ENCODE measurements around the gene KLHL29. TPM values are rescaled to one million over a fixed set of nuclear protein-coding genes. Genes with fewer than 3 reads are reported as not detected.

KLHL29 gene
- total and polyA plus RNA-seq, 2 experiments from 2014 or later = 1.5 to 6.5 TPM

DNA sequence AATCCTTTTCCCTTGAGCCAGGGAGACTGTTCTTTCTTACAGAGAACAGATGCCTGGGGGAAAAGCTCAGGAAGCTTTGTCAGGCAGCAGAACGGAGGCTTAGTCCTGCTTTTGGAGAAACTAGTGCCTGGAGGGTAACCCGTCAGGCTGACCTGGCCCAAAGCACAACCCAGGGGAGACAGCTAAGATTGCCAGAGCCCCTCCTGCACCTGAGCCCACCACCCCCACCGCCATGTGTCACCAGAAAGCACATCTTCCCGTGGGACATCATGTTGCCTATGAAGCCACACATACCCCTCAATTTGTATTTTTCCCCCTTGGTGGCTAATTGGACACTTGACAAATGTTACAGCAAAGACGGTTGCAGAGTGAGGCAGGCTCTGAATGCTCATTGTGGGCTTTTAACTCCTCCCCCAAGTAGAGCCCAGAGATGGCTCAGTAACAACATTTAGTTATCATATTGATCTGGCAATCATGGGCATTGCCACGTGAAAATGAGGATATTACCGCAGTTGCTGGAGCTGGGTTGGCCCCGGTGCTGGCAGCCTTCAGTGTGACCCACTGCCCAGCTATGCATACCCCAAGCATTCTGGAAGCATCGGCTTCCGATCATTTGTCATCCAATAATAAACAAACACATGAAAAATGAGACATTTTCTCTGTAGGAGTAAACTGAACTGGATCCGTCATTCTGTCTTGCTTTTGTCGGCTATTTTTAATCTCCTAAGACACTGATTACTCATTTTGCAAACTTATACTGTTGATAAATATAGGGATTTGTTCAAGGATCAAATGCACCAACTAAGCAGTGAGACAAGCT, 312.5 kb downstream of the KLHL29 start:
- Histone ChIP-seq H3K4me1 (ENCODE audit: insufficient read depth) (no peaks in the 10 kb centered on the region), H3K9me2 (ENCODE audit: insufficient read depth) (peaks cover 3% of the 10 kb centered on the region; the same call in 1 of the 2 replicates), H3F3A (replicated peaks; ENCODE audit: low read depth) (no peaks in the 10 kb centered on the region), H3K27me3 (ENCODE audit: insufficient read depth) (no peaks in the 10 kb centered on the region), H3K4me3 (no peak overlapping the region), H2AFZ (no peak overlapping the region), H3K79me2 (replicated peaks; ENCODE audit: insufficient read depth) (no peaks in the 10 kb centered on the region), H4K20me1 (replicated peaks; ENCODE audit: insufficient read depth) (no peaks in the 10 kb centered on the region), H3K4me2 (no peak overlapping the region), H3K36me3 (ENCODE audit: insufficient read depth) (no peaks in the 10 kb centered on the region), H3K27ac (ENCODE audit: low read depth) (no peak overlapping the region)
- DNase-seq (ENCODE audit: low spot score) (no peak), ATAC-seq (no peak)
- no peak overlapping the region for H3K27ac Mint-ChIP-seq
- peaks cover 17% of the 10 kb centered on the region for H3K4me1 Mint-ChIP-seq
- no peak for TF ChIP-seq NANOG (IDR thresholded peaks at IDR 0.05; ENCODE audit: borderline replicate concordance)
- TF ChIP-seq, protein P1, sequence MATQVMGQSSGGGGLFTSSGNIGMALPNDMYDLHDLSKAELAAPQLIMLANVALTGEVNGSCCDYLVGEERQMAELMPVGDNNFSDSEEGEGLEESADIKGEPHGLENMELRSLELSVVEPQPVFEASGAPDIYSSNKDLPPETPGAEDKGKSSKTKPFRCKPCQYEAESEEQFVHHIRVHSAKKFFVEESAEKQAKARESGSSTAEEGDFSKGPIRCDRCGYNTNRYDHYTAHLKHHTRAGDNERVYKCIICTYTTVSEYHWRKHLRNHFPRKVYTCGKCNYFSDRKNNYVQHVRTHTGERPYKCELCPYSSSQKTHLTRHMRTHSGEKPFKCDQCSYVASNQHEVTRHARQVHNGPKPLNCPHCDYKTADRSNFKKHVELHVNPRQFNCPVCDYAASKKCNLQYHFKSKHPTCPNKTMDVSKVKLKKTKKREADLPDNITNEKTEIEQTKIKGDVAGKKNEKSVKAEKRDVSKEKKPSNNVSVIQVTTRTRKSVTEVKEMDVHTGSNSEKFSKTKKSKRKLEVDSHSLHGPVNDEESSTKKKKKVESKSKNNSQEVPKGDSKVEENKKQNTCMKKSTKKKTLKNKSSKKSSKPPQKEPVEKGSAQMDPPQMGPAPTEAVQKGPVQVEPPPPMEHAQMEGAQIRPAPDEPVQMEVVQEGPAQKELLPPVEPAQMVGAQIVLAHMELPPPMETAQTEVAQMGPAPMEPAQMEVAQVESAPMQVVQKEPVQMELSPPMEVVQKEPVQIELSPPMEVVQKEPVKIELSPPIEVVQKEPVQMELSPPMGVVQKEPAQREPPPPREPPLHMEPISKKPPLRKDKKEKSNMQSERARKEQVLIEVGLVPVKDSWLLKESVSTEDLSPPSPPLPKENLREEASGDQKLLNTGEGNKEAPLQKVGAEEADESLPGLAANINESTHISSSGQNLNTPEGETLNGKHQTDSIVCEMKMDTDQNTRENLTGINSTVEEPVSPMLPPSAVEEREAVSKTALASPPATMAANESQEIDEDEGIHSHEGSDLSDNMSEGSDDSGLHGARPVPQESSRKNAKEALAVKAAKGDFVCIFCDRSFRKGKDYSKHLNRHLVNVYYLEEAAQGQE (IDR thresholded peaks at IDR 0.05; ENCODE audit: unreplicated experiment) = no peak
- TF ChIP-seq STAT1 (IDR thresholded peaks at IDR 0.05; ENCODE audit: unreplicated experiment) = no peak
- no peak for TF ChIP-seq EZH2 (IDR thresholded peaks at IDR 0.05; ENCODE audit: low read depth, unreplicated experiment)
- TF ChIP-seq, protein P2, sequence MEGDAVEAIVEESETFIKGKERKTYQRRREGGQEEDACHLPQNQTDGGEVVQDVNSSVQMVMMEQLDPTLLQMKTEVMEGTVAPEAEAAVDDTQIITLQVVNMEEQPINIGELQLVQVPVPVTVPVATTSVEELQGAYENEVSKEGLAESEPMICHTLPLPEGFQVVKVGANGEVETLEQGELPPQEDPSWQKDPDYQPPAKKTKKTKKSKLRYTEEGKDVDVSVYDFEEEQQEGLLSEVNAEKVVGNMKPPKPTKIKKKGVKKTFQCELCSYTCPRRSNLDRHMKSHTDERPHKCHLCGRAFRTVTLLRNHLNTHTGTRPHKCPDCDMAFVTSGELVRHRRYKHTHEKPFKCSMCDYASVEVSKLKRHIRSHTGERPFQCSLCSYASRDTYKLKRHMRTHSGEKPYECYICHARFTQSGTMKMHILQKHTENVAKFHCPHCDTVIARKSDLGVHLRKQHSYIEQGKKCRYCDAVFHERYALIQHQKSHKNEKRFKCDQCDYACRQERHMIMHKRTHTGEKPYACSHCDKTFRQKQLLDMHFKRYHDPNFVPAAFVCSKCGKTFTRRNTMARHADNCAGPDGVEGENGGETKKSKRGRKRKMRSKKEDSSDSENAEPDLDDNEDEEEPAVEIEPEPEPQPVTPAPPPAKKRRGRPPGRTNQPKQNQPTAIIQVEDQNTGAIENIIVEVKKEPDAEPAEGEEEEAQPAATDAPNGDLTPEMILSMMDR (conservative IDR thresholded peaks at IDR 0.05; ENCODE audit: low read depth in 2 of 2) = no peak
- TF ChIP-seq, protein P3, sequence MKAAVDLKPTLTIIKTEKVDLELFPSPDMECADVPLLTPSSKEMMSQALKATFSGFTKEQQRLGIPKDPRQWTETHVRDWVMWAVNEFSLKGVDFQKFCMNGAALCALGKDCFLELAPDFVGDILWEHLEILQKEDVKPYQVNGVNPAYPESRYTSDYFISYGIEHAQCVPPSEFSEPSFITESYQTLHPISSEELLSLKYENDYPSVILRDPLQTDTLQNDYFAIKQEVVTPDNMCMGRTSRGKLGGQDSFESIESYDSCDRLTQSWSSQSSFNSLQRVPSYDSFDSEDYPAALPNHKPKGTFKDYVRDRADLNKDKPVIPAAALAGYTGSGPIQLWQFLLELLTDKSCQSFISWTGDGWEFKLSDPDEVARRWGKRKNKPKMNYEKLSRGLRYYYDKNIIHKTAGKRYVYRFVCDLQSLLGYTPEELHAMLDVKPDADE (IDR thresholded peaks at IDR 0.05) = no peak
- no peak for TF ChIP-seq CREB1 (CRISPR knock-in tag; IDR thresholded peaks at IDR 0.05; ENCODE audit: low read depth)
- TF ChIP-seq EZH2phosphoT487 (IDR thresholded peaks at IDR 0.05; ENCODE audit: unreplicated experiment) = no peak
- no peak for TF ChIP-seq POLR2AphosphoS5 (IDR thresholded peaks at IDR 0.05; ENCODE audit: low read depth)
- no peak for TF ChIP-seq ZNF114 (CRISPR knock-in tag; IDR thresholded peaks at IDR 0.05)
- no peak for TF ChIP-seq ZNF331 (CRISPR knock-in tag; IDR thresholded peaks at IDR 0.05; ENCODE audit: low read depth)
- TF ChIP-seq, protein P4, sequence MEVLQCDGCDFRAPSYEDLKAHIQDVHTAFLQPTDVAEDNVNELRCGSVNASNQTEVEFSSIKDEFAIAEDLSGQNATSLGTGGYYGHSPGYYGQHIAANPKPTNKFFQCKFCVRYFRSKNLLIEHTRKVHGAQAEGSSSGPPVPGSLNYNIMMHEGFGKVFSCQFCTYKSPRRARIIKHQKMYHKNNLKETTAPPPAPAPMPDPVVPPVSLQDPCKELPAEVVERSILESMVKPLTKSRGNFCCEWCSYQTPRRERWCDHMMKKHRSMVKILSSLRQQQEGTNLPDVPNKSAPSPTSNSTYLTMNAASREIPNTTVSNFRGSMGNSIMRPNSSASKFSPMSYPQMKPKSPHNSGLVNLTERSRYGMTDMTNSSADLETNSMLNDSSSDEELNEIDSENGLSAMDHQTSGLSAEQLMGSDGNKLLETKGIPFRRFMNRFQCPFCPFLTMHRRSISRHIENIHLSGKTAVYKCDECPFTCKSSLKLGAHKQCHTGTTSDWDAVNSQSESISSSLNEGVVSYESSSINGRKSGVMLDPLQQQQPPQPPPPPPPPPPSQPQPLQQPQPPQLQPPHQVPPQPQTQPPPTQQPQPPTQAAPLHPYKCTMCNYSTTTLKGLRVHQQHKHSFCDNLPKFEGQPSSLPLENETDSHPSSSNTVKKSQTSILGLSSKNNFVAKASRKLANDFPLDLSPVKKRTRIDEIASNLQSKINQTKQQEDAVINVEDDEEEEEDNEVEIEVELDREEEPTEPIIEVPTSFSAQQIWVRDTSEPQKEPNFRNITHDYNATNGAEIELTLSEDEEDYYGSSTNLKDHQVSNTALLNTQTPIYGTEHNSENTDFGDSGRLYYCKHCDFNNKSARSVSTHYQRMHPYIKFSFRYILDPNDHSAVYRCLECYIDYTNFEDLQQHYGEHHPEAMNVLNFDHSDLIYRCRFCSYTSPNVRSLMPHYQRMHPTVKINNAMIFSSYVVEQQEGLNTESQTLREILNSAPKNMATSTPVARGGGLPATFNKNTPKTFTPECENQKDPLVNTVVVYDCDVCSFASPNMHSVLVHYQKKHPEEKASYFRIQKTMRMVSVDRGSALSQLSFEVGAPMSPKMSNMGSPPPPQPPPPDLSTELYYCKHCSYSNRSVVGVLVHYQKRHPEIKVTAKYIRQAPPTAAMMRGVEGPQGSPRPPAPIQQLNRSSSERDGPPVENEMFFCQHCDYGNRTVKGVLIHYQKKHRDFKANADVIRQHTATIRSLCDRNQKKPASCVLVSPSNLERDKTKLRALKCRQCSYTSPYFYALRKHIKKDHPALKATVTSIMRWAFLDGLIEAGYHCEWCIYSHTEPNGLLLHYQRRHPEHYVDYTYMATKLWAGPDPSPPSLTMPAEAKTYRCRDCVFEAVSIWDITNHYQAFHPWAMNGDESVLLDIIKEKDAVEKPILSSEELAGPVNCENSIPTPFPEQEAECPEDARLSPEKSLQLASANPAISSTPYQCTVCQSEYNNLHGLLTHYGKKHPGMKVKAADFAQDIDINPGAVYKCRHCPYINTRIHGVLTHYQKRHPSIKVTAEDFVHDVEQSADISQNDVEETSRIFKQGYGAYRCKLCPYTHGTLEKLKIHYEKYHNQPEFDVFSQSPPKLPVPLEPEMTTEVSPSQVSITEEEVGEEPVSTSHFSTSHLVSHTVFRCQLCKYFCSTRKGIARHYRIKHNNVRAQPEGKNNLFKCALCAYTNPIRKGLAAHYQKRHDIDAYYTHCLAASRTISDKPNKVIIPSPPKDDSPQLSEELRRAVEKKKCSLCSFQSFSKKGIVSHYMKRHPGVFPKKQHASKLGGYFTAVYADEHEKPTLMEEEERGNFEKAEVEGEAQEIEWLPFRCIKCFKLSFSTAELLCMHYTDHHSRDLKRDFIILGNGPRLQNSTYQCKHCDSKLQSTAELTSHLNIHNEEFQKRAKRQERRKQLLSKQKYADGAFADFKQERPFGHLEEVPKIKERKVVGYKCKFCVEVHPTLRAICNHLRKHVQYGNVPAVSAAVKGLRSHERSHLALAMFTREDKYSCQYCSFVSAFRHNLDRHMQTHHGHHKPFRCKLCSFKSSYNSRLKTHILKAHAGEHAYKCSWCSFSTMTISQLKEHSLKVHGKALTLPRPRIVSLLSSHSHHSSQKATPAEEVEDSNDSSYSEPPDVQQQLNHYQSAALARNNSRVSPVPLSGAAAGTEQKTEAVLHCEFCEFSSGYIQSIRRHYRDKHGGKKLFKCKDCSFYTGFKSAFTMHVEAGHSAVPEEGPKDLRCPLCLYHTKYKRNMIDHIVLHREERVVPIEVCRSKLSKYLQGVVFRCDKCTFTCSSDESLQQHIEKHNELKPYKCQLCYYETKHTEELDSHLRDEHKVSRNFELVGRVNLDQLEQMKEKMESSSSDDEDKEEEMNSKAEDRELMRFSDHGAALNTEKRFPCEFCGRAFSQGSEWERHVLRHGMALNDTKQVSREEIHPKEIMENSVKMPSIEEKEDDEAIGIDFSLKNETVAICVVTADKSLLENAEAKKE (CRISPR knock-in tag; IDR thresholded peaks at IDR 0.05) = no peak
- TF ChIP-seq JUNB (IDR thresholded peaks at IDR 0.05; ENCODE audit: unreplicated experiment) = no peak
- H3K27me3 Mint-ChIP-seq (ENCODE audit: insufficient read depth, low read depth, poor library complexity) = peaks cover 11% of the 10 kb centered on the region
- peaks cover 24% of the 10 kb centered on the region for H3K36me3 Mint-ChIP-seq (ENCODE audit: low read depth)
- peaks cover 3% of the 10 kb centered on the region; the same call in 1 of the 3 replicates for H3K9me3 Mint-ChIP-seq
- no peak overlapping the region for H3K4me3 Mint-ChIP-seq
